IPS-NIHi7 (cell line): Measurements from ENCODE around the gene APRT.

Experiments
- DNase-seq: peaks from one replicate; pipeline ENCODE4 v3.0.0; 2012; ENCODE audit warnings: mixed read lengths; ENCODE audit errors: extremely low spot score

APRT gene, protein sequence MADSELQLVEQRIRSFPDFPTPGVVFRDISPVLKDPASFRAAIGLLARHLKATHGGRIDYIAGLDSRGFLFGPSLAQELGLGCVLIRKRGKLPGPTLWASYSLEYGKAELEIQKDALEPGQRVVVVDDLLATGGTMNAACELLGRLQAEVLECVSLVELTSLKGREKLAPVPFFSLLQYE

DNA sequence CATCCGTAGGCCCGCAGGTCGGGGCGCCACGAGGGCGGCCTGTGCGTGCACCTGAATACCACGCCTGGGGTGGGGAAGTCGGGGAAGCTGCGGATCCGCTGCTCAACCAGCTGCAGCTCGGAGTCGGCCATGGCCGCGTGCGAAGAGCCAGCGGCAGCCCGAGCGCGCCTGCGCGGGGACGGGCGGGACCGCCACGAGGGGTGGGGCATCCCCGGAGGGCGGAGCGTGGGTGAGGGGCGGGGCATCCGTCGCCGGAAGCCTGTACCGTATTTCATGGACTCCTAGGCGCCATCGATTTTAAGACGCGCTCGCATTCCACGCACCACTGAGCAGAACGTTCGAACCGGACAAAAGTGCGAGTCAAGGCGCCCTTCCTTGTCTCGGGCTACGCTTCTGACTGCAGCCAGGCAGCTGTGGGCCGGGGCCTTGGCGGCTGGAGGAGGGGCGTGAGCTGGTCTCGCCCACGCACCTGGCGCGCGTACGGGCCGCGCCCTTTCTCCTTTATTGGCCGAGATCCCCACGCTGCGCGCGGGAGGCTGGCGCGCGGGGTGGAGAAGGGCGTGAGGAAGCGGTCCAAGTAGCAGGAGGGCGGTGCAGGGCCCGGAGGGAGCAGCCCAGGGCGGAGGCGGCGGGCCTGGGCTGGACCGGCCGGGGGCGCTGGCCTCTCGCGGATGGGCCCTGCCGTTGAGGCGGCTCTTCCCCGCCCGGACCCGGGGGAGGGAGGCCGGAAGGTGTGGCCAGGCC, at the start of gene APRT:
APRT (minus strand) TSS at position 160 of the 744 bp plus-strand sequence; CDS start at position 131, 29 bp downstream.
- DNase-seq, result peak; percentile 93

DNA sequence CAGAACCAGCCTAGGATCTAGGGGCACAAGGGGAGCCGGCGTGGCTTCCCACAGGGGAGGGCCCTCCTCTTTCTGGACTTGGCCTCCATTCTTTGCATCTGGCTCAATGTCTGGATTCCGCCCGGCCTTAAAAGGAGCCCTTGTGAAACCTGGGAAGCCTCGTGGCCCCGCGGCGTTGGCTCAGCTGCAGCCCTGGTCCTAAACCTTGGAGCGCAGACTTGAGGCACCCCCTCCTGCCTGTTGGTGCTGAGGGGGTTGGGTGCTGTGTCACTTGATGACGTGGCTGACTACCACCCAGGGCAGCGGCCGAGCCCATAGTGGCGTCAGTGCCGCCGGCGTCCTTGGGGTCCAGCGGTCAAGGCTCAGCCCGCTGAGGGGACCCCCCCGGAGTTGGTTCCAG, 49.6 kb upstream of the APRT start:
- no peak for DNase-seq

DNA sequence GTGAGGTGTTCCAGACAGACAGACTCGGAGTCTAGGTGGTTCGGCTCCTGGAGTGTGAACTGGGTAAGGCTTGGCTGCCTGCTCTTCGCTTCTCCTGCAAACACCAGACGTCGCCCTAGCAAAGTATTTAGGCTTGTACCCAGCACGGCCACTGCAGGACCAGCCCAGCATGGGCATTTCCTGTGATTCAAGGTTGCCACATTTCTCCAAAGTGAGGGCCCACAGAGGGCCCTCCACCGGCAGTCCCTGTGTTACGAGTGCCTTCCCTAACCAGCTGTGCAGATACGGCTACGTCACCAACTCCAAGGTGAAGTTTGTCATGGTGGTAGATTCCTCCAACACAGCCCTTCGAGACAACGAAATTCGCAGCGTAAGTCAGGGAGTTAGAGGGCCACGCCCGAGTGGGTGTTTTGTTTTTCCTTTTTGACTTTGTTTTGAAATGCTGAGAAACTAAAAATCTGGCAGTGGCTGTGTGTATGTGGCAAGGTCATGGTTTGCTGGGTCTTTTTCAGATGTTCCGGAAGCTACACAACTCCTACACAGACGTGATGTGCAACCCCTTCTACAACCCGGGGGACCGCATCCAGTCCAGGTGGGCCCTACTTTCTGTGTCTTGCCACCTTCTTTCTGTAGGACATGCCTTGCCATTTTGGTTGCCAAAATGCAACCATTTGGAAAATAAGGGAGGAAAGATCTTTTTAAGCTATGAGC, 47.8 kb upstream of the APRT start:
- no peak for DNase-seq

DNA sequence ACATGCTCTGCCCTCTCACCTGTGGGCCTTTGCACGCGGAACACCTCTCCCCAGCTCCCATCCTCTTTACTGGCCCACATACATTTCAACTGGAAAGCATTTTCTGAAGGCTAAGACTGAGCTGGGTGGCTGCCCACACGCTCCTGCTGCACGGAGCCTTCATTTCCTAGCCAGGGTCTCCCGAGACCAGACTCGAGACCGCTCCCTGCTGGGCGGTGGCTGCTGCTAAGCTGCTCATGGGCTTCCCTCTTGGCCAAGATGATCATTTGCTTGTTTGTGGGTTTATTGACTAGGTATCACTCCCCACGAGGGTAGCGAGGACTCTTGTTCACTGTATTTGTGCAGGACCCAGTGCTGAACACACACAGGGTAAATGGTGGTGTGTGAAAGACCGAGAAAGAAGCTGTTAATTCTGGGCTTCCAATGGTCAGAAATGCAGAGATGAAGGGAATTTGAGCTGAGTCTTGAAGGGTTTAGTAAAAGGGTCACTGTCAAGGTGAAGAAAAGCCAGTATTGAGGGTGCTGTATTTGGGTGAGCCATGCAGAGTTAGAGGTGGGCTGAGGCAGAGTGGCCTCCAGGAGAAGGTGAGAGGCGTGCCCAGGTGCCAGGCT, 46.1 kb upstream of the APRT start:
- peak; percentile 92 for DNase-seq

DNA sequence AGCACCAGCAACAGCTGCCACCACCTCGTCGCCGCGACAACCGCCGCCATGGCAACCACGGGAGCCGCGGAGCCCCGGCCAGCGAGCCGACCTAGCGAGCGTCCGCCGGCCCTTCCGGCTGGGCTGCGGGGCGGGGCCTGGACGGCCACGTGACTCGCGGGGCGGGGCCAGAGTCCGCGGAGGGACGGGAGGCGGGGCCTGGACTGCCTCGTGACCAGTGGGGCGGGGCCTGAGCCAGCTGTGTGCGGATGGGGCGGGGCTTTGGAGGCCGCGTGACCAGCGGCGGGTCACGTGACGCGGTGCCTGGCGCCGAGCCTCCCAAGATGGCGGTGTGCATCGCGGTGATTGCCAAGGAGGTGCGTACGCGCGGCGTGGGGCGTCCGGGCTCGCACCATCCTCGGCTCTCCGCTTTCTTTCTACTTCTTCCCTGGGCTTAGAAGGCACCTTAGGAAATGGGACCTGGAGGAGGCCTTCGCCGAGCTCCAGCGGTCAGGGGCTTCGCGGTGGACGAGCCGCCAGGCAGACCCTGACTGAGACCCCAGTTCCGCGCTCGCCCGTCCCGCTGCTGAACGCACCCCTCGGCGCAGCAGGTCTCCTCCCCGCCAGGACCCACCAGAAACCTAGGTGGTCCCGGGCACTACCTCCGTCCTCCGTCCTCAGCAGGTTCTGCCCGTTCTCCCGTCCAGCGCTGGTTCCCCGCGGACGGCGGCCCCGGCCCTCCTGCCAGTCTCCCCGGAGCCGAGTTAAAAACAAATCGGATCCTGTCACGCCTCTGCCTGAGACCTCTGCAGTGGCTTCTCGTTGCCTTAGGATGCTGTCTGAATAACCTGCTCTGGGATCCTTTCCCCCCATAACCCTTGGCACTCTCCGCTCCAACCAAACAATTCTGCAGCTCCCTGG, 45.4 kb upstream of the APRT start, which contains the start of the genes GALNS and TRAPPC2L:
GALNS (minus strand) TSS at position 120 of the 900 bp plus-strand sequence; CDS start at position 50, 70 bp downstream.
TRAPPC2L (plus strand) TSS at position 300 of the 900 bp plus-strand sequence; CDS start at position 324, 24 bp downstream.
- DNase-seq, result peak; percentile 100

DNA sequence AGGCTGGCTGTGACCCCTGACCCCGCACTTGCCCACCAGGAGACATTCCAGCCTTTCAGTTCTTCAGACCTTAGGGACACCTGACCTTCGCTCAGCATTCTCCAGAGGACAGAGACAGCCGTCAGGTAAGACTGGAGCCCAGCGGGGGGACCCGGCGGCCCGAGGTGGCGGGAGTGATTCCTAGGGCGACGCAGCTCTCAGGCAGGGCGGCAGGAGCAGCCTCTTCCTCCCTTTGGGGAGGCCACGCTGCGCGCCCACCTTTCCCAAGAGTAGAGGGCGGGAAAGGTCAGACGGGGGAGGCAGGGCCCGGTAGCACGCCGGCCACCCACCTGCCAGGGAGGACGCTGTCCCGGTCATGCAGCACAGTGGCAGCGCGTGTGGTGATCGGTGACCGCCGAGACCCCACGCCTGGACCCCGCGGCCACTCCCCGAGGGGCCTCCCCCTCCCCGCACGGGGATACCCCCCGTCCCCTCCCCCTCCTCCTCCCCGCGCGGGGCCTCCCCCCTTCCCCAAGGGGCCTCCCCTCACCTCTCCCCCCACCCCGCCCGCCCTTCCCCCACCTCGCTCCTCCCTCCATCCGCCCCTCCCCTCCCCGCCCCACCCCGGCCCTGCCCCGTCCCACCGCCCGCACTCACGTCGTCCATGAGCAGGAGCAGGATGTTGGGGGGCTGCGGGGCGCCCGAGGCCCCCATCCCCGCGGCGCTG, 44.5 kb upstream of the APRT start:
- peak; percentile 60 for DNase-seq

DNA sequence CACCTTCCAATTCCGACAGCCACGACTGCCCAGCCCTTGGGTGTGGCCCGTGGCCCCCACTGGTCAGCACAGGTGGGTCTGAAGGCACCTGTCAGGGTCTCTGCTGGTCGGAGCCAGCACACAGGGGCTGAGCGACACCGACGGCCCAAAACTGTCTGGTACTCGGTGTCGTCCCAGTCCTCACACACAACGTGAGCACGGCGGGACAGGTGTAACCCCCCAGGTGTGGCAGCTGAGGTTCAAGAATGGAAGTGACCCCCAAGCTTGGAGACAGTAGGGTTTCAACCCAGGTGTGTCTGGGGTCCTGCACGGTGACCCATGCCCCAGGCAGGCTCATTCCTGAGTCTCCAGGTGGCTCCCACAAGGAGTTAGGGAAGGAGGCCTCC, 44.0 kb upstream of the APRT start:
- DNase-seq, result no peak

DNA sequence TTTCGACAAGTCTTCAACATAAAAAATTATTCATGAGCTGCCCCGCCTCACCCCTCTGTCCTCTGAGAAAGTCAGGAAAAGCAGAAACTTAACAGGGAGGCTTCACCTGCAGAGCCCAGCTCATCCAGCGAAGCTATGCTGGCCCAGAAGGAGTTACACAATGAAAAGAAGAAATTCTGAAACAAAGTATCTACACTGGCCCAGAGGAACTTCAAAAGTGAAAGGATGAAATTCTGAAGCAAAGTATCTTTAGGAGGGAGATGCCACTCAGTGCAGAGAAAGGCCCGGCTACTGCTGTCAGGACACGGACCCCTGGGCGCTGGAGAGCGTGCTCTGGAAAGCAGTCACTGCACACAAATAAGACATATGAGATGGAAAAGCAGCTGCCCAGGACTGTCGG, 43.4 kb upstream of the APRT start:
- DNase-seq, result no peak

DNA sequence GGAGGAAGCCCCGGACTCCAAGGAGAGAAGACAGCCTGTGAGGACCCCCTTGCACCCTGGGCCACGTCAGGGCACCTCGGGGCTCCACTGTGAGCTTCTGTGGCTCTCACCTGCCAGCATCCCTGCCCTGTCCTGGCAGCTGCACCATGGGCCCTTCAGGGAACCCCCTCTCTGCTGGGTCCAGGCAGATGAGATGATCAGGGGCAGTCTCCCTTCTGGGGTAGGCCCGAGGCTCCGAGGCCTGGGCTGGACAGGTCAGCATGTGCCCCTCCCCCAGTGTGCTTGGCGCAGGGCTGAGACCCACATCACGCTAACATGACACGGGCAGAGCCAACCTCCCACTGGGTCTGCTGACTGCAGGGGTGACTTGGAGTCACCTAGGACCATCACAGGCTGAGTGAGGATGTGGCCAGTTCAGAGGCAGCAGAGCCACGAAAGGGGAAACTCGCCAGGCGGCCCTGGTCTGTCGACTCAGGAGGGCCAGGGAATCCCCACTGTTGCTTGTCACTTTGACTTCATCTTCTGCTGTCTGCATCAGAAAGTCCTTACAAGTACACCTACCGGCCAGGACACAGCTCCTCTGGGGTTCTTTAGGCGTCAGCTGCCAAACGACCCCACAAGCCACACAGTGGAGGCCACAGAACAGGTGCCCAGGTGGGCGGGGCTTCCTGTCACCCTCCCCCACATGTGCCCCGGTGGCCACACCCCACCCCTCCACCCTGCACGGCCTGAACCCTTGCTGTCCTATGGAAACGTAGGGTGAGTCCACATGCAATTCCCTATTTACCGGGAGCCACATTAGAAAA, 42.8 kb upstream of the APRT start:
- DNase-seq, result no peak

DNA sequence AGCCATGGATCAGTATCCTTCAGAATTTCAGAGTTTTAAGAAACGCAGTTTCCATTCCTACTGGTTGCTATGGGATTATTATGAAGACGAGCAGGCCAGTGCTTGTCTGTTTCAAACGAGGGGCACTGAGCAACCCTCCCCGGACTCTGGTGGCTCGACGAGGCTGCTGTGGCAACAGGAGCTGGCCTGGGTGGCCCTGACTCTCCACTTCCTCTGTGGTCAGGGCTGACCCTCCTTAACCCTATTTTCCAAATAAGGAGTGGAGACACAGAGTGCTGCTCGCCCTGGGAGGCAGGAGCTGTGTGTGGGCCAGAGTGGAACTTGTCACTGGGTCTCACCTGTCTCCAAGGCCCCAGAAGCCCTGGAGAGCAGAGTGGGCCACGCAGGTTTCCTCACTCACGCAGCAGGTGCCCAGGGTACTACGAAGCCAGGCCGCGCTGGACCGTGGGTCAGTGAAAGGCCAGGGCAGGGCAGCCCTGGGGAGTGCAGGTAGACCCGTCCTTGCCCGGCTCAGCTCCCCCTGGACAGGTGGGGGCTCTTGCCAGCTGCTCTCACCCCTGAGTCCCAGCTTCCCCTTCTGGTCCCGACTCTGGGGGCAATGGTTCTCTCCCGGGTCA, 41.7 kb upstream of the APRT start:
- no peak for DNase-seq

DNA sequence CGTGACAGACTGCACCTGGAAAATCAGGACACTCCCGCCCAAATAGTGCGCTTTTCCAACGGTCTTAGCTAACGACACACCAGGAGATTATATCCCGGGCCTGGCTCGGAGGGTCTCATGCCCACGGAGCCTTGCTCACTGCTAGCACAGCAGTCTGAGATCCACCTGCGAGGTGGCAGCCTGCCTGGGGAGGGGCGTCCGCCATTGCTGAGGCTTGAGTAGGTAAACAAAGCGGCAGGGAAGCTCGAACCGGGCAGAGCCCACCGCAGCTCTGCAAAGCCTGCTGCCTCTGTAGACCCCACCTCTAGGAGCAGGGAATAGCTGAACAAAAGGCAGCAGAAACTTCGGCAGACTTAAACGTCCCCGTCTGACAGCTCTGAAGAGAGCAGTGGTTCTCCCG, 39.9 kb upstream of the APRT start:
- DNase-seq, result no peak

DNA sequence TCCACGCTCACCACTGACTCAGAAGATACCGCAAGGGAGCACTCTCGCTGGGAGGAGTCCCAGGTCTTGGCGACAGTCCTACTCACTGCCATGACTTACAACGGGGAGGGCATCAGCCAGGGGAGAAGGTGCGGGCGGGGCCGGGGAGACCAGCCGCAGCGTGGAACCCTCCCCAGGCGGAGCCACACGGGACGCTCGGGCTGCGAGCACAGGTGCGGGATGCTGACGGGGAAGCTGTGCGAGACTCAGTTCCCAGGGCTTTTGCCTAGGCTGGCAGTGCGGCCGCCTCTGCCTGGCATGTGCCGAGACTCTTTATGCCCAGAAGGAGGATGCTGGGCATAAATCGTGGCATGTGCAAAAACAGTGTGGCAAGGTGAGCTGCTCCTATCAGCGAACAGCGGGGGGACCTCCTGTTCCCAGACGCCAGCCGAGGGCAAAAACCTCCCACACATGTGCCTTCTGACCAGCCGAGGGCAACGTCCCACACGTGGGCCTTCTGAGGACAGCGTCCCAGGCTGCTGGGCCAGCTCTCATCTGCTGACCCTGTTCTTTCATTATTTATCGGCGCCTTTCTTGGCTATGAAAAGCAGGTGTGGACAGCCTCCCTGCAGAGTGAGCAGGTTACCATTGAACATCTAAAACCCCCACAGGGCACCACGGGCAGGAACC, 38.9 kb upstream of the APRT start:
- no peak for DNase-seq

DNA sequence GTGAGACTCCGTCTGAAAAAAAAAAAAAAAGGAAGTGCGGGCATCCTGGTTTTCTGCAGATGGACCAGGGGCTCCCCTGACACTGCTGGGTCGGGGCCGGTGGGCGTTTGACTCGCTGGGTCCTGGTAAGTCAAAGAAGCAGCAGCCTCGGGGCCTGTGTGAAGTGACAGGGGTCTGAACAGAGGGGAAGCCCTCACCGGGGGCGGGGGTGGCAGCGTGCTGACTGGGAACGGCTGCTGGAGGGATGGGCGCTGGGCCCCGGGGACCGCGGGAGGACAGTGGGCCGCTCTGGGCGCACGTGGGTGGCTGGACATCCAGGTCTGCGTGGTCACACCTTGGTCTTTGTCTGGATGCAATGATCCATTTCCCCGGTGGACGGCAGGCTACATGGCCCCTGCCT, 36.8 kb upstream of the APRT start:
- DNase-seq, result no peak

DNA sequence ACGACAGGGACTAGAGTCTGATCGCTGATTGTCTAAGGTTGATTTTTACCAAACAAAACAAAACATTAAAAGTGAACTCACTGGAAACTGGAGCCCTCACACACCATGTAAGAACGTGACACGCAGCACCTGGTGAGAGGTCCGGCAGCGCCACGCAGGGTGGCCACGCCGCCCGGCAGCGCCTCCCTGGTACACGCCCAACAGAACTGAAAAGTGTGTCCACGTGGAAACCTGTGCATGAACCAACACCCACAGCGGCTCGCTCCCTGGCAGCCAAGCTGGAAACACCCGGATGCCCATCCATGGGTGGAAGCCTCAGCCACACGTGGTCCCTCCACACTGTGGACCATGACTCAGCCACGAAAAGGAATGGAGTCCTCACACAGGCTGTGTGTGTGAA, 35.9 kb upstream of the APRT start:
- DNase-seq, result no peak

DNA sequence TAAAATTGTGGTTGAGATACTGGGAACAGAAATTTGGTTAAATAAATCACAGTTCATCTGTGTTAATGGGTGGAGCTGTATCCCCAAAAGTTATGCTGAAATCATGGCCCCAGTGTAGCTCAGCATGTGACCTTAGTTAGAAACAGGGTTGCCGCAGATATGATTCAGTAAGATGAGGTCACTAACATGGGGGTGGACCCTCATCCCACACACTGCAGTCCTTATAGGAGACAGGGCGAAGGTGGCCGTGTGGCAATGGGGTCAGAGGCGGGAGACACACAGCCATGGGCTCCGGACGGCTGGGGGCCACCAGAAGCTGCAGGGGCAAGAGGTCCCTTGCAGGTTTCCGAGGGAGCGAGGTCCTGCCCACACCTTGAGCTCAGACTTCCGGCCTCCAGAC, 34.4 kb upstream of the APRT start:
- DNase-seq, result no peak

DNA sequence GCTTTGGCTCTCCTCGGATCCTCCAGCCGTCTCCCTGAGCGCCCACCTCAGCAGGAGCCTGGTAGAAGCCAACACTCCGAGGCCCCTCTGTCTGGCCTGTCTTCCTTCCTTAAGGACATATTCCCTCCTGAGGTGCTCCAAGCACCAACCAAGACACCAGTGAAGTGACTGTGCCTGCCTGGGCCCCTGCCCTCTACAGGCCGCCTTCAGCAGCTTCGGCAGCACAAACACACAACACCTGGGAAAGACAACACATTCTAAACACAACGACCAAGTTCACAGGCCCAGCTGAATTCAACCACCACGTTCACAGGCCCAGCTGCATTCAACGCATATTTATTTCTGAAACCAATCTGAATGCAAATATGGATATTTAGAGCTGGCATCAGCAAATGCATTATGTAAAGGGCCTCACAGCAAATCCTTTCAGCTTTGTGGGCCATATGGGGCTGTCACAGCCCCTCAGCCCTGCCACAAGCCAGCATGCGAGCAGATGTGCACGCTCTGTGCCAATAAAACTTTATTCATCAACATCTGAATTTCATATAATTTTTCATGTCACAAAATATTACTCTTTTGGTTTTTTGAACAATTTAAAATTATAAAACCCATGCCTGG, 32.8 kb upstream of the APRT start:
- peak; percentile 60 for DNase-seq

DNA sequence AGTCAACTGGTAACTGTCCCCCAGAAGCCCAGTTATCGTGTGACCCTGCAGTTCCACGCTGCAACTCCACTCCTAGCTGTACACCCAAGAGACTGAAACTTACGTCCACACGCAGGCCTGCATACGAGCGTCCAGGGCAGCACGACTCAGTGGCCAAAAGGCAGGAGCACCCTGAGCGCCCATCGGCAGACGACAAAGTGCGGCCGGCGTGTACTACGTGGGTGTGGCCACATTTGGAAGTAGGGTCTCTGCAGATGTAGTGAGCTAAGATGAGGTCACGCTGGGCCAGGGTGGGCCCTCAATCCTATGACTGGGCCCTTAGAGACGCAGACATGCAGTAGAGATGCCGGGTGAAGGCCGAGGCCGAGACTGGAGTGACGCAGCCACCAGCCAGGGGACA, 31.5 kb upstream of the APRT start:
- no peak for DNase-seq

DNA sequence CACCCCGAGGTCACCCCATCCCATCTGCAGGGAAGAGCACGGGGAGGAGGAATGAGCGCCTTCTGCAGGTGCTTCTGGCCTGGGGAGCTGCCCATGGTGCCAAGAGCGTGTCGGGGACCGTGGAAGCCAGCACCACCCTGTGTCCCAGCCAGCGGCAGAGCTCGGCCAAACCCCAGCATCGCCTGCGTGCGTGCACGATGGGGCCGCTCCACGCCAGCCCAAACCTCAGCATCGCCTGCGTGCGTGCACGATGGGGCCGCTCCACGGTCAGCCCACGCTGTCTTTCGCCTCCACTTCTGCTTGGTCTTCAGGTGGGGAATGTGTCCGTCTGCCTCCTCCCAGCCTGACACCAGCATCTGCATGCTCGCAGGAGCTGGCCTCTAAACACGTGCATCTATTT, 31.1 kb upstream of the APRT start:
- DNase-seq, result no peak
